ENCODE measurements around the gene LRRC3C. TPM values are rescaled to one million over a fixed set of nuclear protein-coding genes. Genes with fewer than 3 reads are reported as not detected.
A peak's percentile ranks its signal among the peaks of the same experiment; 100 is the strongest.

The LRRC3C gene
- total RNA-seq, 1 donor from 2014 or later = not detected

- Histone ChIP-seq H3K9ac (peak overlapping the region; percentile 47), H3K4me1 (peaks cover 30% of the 10 kb centered on the region), H4K20me1 (ENCODE audit: low read depth) (peaks cover 29% of the 10 kb centered on the region), H3K27ac (peak overlapping the region; percentile 14), H3K4me3 (peak overlapping the region; percentile 93), H2AFZ (replicated peaks) (peak overlapping the region; percentile 91), H3K4me2 (peak overlapping the region; percentile 93), H3K9me3 (ENCODE audit: low read depth) (no peaks in the 10 kb centered on the region), H3F3A (ENCODE audit: low read depth) (peaks cover 8% of the 10 kb centered on the region), H3K27me3 (no peaks in the 10 kb centered on the region), H3K79me2 (ENCODE audit: low read depth) (peaks cover 26% of the 10 kb centered on the region), H3K36me3 (no peaks in the 10 kb centered on the region)
- Mint-ChIP-seq H3K9me3 (no peaks in the 10 kb centered on the region), H3K27me3 (ENCODE audit: insufficient read depth, low read depth) (peaks cover 5% of the 10 kb centered on the region), H3K27ac (peak overlapping the region; percentile 86), H3K4me3 (peak overlapping the region; percentile 94), H3K36me3 (peaks cover 5% of the 10 kb centered on the region), H3K4me1 (peaks cover 31% of the 10 kb centered on the region)
- peak; percentile 75 for DNase-seq (ENCODE audit: low spot score)
- TF ChIP-seq CTCF (IDR thresholded peaks at IDR 0.05) (no peak), EZH2 (IDR thresholded peaks at IDR 0.05) (no peak), EZH2phosphoT487 (IDR thresholded peaks at IDR 0.05) (no peak)
Observed at GRCh38 chr17:39927929-39928857, 661 bp downstream of the LRRC3C start.

GRCh38 chr17:39928858-39929645 lies 1.5 kb downstream of the LRRC3C start:
- Mint-ChIP-seq H3K9me3 (no peaks in the 10 kb centered on the region), H3K4me3 (peak overlapping the region; percentile 11), H3K27me3 (ENCODE audit: insufficient read depth, low read depth) (peaks cover 5% of the 10 kb centered on the region), H3K27ac (no peak overlapping the region), H3K36me3 (peaks cover 2% of the 10 kb centered on the region), H3K4me1 (peaks cover 35% of the 10 kb centered on the region)
- no peak overlapping the region for H3K9ac ChIP-seq
- no peak overlapping the region for H3K4me3 ChIP-seq
- no peaks in the 10 kb centered on the region for H3K27me3 ChIP-seq
- H3K4me1 ChIP-seq = peaks cover 29% of the 10 kb centered on the region
- H3F3A ChIP-seq (ENCODE audit: low read depth) = peaks cover 8% of the 10 kb centered on the region
- peaks cover 26% of the 10 kb centered on the region for H3K79me2 ChIP-seq (ENCODE audit: low read depth)
- H3K4me2 ChIP-seq = no peak overlapping the region
- no peak for DNase-seq (ENCODE audit: low spot score)
- TF ChIP-seq EZH2 (IDR thresholded peaks at IDR 0.05) (no peak), EZH2phosphoT487 (IDR thresholded peaks at IDR 0.05) (no peak), CTCF (IDR thresholded peaks at IDR 0.05) (no peak)
- H3K27ac ChIP-seq = no peak overlapping the region
- no peaks in the 10 kb centered on the region for H3K9me3 ChIP-seq (ENCODE audit: low read depth)
- no peaks in the 10 kb centered on the region for H3K36me3 ChIP-seq
- peaks cover 28% of the 10 kb centered on the region for H4K20me1 ChIP-seq (ENCODE audit: low read depth)
- H2AFZ ChIP-seq (replicated peaks) = no peak overlapping the region

GRCh38 chr17:39929646-39930407 lies 2.3 kb downstream of the LRRC3C start:
- no peak overlapping the region for H3K4me3 ChIP-seq
- H3K4me3 Mint-ChIP-seq = peak overlapping the region; percentile 11
- H3K27ac Mint-ChIP-seq = no peak overlapping the region
- TF ChIP-seq CTCF (IDR thresholded peaks at IDR 0.05) (no peak), EZH2 (IDR thresholded peaks at IDR 0.05) (no peak), EZH2phosphoT487 (IDR thresholded peaks at IDR 0.05) (no peak)
- no peaks in the 10 kb centered on the region for H3K36me3 ChIP-seq
- no peaks in the 10 kb centered on the region for H3K9me3 Mint-ChIP-seq
- no peak for DNase-seq (ENCODE audit: low spot score)
- H3K27me3 Mint-ChIP-seq (ENCODE audit: insufficient read depth, low read depth) = peaks cover 5% of the 10 kb centered on the region
- H3K4me1 ChIP-seq = peaks cover 22% of the 10 kb centered on the region
- H3F3A ChIP-seq (ENCODE audit: low read depth) = peaks cover 8% of the 10 kb centered on the region
- peaks cover 21% of the 10 kb centered on the region for H4K20me1 ChIP-seq (ENCODE audit: low read depth)
- H3K79me2 ChIP-seq (ENCODE audit: low read depth) = peaks cover 24% of the 10 kb centered on the region
- no peaks in the 10 kb centered on the region for H3K36me3 Mint-ChIP-seq
- H2AFZ ChIP-seq (replicated peaks) = no peak overlapping the region
- H3K4me1 Mint-ChIP-seq = peaks cover 34% of the 10 kb centered on the region
- H3K4me2 ChIP-seq = no peak overlapping the region
- H3K27me3 ChIP-seq = no peaks in the 10 kb centered on the region
- H3K9me3 ChIP-seq (ENCODE audit: low read depth) = no peaks in the 10 kb centered on the region
- no peak overlapping the region for H3K27ac ChIP-seq
- no peak overlapping the region for H3K9ac ChIP-seq

Data from neural progenitor cell (in vitro differentiated cells).